GM18499 (cell line): ENCODE results near the gene TCEAL6.
"Not testable (repeated sequence)": the region's sequence is repeated elsewhere in the genome, so short reads cannot be mapped to it uniquely, and the experiment has no call there.

ENCODE experiments used
- ATAC-seq: cut with Tn5 transposase; IDR thresholded peaks from one replicate; pipeline ENCODE4 v1.9.1; 2021; ENCODE audit warnings: moderate number of reproducible peaks; ENCODE audit not compliant: insufficient read depth, unreplicated experiment

TCEAL6 gene

DNA sequence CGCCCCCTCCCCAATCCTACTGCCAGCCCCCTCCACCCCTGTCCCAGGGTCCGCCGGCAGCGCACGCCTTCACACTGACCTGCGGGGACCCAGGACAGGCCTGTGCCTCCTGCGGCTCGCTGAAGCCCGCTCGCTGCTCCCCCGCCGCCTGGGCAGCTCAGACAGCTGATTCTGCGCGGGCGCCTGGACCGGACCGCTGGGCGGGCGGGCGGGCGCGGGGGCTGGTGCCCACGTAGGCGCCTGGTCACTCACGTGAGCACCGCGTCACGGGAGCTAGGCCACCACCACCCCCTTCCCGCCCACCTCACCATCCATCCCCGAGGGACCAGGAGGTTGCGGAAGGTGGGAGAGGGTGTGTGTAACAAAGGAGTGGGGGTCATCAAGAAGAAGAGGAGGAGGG, at the start of gene TCEAL6:
Gene TCEAL6, minus strand, starts transcription at position 208 of the 400 bp plus-strand sequence.
- ATAC-seq = not testable (repeated sequence)

DNA sequence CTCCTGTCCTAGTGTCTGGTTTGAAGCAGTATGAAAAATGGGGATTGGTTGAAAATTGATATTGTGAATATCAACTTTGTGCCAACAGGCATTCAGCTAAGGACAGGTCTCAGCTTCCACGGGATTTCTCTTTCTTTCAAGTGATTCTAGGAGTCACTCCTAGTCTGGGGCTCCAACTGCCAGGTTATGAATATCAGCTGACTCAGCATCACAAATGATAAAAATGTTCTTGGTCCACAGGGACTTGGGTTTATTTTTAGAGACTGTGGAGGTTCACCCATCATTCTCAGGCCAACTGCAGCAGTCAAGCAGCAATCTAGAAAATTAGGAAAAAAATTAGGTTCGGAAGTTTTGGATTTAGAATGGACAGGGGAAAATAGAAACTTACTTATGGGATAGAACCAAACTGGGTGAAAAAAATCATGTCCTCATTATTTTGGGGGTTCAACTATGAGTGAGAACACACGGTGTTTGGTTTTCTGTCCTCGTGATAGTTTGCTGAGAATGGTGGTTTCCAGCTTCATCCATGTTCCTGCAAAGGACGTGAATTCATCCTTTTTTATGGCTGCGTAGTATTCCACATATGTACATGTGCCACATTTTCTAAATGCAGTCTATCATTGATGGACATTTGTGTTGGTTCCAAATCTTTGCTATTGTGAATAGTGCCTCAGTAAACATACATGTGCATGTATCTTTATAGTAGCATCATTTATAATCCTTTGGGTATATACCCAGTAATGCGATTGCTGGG, 43.9 kb upstream of the TCEAL6 start:
- ATAC-seq = no peak

DNA sequence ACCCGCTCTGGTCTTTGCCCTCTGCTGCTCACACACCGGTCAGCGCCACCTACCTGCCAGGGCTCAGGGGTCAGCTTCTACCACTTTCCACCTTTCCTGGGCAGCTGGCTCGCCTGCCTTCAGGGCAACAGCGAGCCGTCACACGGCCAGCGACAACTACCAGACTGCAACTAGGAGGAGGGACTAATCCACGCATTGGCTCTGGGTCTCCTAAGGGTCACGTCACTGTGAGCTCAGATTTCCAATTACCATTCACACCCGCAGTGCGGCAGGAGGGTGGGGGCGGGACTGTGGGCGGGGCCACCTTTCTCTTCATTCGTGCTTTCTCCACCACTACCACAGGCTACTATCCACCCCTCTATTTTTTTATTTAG, 13.5 kb upstream of the TCEAL6 start, which contains the start of gene BEX5:
Gene BEX5, minus strand, starts transcription at position 172 of the 374 bp plus-strand sequence. CDS start 1,712 bp downstream, outside the sequence.
- ATAC-seq = no peak

DNA sequence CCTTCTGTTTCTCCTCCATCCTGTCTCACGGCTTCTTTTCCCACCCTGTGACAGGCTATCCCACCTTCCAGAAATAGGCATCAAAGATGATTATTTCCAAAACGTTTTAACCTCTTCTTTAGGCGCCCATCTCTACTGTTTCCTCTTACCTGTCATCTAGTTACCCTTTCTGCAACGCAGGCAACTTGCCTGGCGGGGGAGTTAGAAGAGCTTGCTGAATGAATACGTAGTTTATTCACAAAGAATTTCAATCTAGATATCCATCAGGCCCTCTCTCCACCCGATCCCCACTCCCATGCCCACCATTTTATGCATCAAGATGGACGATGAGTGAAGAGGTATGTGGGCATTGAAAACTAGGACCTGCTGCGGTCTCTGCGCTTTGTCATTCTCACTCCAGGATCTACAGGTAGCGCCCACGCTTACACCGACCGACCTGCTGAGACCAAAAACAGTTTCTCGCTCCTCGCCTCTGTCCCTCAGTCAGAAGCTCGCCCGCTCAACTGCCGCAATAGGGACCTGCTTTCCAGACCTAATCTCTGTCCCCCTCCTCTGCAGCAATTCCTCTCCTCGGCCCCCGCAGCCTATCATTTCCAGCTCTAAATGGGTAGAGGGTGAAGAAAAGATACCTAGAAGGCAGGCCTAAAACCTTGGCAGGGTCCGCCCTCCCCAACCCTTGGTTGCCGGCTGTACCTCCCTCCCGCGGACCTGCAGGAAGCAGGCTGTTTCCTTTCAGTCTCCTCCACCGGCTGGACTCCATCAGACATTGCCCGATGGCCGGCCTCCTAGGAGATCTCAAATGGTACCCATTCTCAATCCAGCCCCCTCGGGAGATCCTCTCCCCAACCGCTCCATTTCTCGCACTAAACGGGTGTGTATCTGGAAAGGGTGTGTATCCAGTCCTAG, 12.9 kb upstream of the TCEAL6 start:
- no peak for ATAC-seq

DNA sequence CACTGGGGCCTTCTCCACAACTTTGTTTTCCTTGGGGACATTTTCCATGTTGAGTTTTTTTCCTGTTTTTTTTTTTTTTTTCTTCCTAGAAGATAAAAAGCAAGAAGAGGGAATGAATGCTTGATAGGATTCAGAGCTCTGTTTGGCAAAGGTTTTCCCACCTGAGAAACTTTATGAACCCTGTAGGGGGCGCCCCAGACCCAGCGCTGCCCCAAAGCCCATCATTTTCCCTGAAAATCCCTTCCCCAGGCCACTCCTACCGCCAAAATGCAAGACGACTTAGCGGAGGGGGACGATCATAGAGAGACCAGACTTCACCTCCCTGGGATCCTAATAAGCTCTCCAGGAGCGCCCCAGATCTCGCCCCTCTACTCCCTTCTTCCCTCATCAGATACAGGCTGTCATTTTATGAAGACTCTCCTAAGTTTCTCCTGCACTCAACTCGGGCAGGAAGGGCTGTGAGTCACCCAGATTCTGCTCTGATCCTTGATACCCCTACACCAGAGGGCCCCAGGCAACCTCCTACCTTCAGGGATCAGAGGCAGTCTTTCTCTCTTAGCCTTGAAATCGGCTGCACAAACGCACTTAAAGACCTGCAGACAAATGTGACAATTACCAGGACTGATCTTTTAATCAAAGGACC, 12.1 kb upstream of the TCEAL6 start:
- ATAC-seq = no peak

DNA sequence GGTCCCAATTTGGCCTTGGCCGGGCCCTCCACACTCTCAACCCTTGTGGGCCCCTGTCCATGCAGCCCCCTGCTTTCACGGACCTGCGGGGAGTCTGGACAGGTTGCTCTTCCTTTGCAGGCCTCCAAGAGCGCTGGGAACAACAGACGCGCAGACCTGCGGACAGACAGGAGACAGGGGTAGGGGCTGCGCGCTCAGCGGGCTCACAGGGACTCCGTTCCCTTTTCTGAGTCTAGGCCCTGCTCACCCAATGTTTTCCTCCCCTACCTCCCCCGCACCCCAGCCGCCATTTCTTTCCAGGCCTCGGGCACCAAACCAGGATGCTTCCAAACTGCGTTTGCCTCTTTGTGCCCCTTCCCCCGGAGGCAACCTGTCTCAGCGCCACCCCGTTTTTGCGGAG, 650 bp downstream of the TCEAL6 start:
- not testable (repeated sequence) for ATAC-seq

DNA sequence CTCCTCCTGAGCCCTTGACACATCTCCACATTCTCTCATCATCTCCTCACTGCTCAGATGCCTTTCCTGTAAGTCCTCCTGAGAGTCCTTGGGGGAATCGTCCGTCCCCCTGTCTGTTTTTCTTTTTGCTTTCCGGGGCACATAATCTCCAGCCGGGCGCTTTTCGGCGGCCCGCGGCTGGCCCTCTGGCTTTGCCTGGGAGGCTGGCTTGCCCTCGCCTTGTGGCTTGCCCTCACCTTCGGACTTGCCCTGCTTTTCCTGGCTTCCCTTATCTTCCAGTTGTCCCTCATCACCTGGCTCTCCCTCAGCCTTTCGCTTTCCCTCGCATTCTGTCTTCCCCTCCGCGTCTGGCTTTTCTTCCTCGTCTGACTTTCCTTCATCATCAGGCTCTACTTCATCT, 1.4 kb downstream of the TCEAL6 start:
- ATAC-seq = not testable (repeated sequence)

DNA sequence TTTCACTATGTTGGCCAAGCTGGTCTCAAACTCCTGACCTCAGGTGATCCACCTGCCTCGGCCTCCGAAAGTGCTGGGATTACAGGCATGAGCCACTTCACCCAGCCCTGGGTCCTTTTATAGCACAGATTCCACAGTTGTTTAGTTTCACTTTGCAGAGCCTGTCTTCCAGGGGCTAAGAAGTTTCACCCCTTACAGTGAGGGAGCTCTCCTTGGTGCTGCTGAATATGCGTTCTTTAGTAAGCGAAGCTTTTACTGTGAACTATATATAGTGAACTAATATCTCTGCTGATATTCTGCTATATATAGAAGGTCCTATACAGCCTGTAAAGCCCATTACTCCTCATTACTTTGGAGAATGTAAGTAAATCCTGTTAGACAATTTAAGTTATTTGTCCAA, 4.2 kb downstream of the TCEAL6 start:
- no peak for ATAC-seq

DNA sequence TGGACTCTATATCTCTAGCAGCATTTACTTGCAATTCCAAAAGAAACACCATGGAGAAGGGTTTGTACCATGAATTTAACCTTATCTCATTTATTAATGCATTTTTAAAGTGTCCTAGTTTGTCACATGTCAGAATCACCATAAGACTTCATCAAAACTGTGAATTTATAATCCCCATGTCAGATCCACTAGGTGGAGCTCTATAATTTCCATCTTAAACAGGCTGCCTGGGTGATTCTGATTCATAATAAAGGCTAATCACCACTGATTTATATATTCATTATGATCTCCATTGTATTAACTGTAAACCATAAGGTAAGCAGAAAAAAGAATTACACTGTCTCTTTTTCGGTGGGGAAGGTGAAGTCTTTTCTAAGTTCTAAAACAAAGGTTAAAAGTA, 12.8 kb downstream of the TCEAL6 start:
- ATAC-seq = no peak

DNA sequence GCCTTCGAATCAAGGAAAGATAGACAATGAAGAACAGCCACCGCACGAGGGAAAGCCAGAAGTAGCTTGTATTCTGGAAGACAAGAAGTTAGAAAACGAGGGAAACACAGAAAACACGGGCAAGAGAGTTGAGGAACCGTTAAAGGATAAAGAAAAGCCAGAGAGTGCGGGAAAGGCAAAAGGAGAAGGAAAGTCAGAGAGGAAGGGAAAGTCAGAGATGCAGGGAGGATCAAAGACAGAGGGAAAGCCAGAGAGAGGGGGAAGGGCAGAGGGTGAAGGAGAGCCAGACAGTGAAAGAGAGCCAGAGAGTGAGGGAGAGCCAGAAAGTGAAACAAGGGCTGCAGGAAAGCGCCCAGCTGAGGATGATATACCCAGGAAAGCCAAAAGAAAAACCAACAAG, 15.4 kb downstream of the TCEAL6 start:
- ATAC-seq = no peak

DNA sequence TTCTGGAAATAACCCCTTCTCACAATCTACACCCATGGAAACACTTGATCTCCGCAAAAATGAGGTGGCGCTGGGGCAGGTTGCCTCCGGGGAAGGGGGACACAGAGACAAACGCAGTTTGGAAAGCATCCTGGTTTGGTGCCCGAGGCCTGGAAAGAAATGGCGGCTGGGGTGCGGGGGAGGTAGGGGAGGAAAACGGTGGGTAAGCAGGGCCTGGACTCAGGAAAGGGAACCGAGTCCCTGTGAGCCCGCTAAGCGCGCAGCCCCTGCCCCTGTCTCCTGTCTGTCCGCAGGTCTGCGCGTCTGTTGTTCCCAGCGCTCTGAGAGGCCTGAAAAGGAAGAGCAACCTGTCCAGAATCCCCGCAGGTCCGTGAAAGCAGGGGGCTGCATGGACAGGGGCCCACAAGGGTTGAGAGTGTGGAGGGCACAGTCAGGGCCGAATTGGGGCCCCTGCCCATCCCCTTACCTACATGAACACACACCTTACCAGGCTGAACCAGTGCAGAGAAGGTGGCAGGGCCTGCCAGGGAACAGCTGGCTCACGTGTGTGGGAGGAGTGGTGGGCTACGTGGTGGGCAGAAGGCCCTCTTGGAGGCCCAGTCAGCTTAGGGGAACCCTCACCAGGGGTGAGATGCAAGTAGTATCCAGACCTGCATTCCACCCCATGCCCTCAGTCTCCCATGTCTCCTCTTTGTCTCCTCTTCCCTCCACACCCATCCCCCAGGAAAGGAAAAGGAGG, 16.0 kb downstream of the TCEAL6 start:
- ATAC-seq = not testable (repeated sequence)

DNA sequence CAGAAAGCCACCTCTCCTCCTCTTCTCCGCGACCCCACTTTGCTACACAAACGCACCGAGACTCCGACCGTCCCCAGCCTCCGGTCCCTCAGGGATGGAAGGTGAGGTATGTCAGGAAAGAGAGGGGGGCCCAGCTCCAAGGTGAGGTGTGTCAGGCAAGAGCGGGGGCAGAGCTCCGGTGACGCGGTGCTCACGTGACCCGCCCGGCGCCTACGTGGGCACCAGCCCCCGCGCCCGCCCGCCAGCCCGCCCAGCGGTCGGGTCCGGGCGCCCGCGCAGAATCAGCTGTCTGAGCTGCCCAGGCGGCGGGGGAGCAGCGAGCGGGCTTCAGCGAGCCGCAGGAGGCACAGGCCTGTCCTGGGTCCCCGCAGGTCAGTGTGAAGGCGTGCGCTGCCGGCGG, 16.8 kb downstream of the TCEAL6 start, which contains the start of gene TCEAL2:
Gene TCEAL2, plus strand, starts transcription at position 244 of the 400 bp plus-strand sequence. CDS start 1,152 bp downstream, outside the sequence.
- ATAC-seq = not testable (repeated sequence)

DNA sequence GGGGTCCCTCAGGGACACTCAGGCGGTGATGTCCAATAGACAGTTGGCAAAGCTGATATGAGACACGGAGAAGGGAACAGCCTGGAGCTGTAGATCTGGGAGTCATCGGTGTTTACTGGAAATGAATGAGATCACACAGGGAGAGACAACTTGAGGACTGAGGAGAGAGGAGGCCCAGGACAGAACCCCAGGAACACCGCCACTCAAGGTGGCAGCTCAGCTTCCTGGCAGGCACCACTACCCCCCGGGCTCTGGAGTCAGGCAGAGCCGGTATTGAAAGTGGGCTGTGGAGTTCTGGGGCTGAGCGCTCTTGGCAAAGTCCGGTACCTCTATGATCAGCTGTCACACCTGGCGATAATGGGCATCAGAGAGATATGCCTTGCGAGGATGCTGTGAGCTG, 17.3 kb downstream of the TCEAL6 start:
- ATAC-seq = not testable (repeated sequence)

DNA sequence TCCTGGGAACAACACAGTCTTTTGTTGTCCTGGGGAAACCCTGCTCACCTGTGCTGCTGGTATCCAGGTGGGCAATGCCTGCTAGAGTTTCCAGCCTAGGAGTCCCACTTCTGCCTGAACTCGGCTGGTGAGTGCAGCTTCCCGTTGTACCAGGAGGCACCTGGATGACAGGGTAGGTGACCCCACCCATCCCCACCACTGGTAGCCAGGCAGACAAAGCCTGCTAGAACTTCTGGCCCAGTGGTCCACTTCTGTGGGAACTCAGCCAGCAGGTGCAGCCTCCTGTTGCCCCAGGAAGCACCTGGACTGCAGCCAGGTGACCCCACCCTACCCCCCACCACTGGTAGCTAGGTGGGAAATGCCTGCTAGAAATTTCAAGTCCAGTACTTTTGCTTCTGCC, 26.5 kb downstream of the TCEAL6 start:
- ATAC-seq = no peak

DNA sequence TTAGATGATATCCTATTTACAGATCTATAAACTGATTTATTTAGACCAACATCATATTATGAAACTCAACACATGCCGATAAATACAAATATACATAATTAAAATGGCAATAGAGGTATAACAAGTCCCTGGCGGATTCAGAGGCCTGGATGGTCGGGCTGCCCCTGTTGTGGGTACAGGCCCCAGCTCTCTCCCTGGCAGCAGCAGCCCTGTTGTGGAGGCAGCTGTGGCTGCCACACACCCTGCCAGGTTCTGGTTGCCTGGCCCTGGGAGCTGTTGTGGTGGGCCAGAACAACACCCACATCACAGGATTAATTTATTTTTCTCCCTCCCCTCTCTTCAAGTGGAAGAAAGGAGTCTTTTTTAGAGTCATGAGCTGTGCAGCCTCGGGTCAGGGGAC, 28.9 kb downstream of the TCEAL6 start:
- no peak for ATAC-seq
